ENCODE data around the gene ICE1. TPM values are rescaled to one million over a fixed set of nuclear protein-coding genes. Genes with fewer than 3 reads are reported as not detected.
A peak's percentile ranks its signal among the peaks of the same experiment; 100 is the strongest.

Gene ICE1
- total and polyA plus RNA-seq, 2 of the 4 experiments (the other 2 are of a cell fraction), result 9.0 to 18.5 TPM

DNA sequence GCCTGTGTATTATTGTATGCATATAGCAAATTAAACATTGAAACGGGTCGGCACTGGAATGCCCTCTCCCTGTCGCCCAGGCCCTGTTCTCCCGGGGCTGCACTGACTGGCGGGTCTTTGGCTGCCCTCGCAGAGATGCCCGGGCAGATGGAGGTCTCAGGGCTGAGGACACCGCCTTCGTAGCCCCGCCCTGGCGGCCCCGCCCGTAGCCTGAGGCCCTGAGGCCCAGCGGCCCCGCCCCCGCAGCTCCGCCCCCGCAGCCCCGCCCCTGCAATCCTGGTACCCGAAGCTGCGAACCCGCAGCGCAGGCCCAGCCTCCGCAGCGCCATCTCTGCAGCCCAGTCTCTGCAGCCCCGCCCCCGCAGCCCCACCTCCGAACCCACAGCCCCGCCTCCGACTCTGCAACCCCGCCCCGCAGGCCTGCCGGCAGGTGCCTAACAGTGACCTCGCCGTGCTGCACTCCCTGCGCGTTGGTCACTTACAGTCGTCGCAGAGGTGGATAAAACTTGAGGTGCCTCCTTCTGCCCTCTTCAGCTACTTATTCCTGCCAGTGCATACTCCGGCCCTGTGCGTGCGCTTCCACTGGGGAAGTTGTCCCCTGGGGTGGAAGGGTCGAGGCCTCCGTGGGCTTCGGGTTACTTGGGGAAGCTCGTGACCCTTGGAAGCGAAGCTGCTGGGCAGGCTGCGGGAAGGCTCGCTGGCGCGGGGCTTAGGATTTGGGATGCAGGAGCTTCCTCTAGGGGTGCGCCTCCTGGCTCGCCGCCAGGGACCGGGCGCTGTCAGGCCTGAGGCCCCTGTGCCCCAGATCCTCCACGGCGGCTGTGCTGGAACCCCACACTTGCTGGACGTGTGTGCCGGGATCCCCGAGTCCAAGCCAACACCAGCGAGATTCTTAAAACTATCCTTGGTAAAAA, 72.3 kb downstream of the ICE1 start:
- Histone ChIP-seq H4K20me1 (ENCODE audit: insufficient read depth, low read length) (no peaks in the 10 kb centered on the region), H2AK5ac (ENCODE audit: low read depth, low read length) (no peak overlapping the region), H4K91ac (ENCODE audit: insufficient read depth, low read depth, low read length) (no peak overlapping the region), H3K9ac (ENCODE audit: low read depth, low read length) (no peak overlapping the region), H3K56ac (ENCODE audit: extremely low read depth, insufficient read depth, low read length) (no peak overlapping the region), H2BK20ac (ENCODE audit: low read depth, low read length) (no peak overlapping the region), H4K5ac (ENCODE audit: low read depth, low read length) (no peak overlapping the region), H3K36me3 (ENCODE audit: control insufficient read depth, insufficient read depth, low read length) (peaks cover 5% of the 10 kb centered on the region), H3K14ac (replicated peaks; ENCODE audit: low read depth, low read length) (no peak overlapping the region), H3K79me1 (ENCODE audit: low read depth in 1 of 2, low read length in 2 of 2) (no peaks in the 10 kb centered on the region), H3K4me1 (ENCODE audit: control insufficient read depth, insufficient read depth, low read length) (no peaks in the 10 kb centered on the region), H3K4me2 (ENCODE audit: low read depth, low read length) (peak overlapping the region; percentile 93), H3K27ac (ENCODE audit: insufficient read depth, low read length) (no peak overlapping the region), H3K27me3 (ENCODE audit: control insufficient read depth, insufficient read depth, low read length) (peaks cover 3% of the 10 kb centered on the region; the same call in 1 of the 2 replicates), H2BK5ac (ENCODE audit: low read depth, low read length, poor library complexity, severe bottlenecking) (no peak overlapping the region), H4K8ac (ENCODE audit: low read depth in 2 of 2, low read length in 2 of 2) (no peak overlapping the region), H3K9me1 (ENCODE audit: insufficient read depth, low read length) (no peaks in the 10 kb centered on the region), H3K4ac (ENCODE audit: low read depth, low read length) (no peak overlapping the region), H3K18ac (ENCODE audit: low read depth, low read length) (no peak overlapping the region), H2BK120ac (ENCODE audit: low read depth, low read length) (no peak overlapping the region), H2AK9ac (replicated peaks; ENCODE audit: low read depth, low read length, poor library complexity) (no peak overlapping the region), H3K9me3 (ENCODE audit: control insufficient read depth, insufficient read depth, low read length) (no peaks in the 10 kb centered on the region), H2BK15ac (ENCODE audit: low read depth, low read length) (no peak overlapping the region), H2AFZ (replicated peaks; ENCODE audit: low read length, poor library complexity) (peak overlapping the region; percentile 79), H3K4me3 (ENCODE audit: insufficient read depth, low read depth, low read length) (no peak overlapping the region), H3K23ac (ENCODE audit: low read depth, low read length) (no peak overlapping the region)
- POLR2A ChIA-PET (ENCODE audit: unreplicated experiment), result interaction anchor here (0.5 kb wide), 1 partner anchor 884 kb away, joined by 4 read pairs; the partner anchor contains the start of gene MED10
- no peak for TF ChIP-seq CEBPB (IDR thresholded peaks at IDR 0.05; ENCODE audit: low read depth, low read length)
- no peak for TF ChIP-seq NFE2L2 (IDR thresholded peaks at IDR 0.05; ENCODE audit: low read depth, low read length)
- TF ChIP-seq, protein P1, sequence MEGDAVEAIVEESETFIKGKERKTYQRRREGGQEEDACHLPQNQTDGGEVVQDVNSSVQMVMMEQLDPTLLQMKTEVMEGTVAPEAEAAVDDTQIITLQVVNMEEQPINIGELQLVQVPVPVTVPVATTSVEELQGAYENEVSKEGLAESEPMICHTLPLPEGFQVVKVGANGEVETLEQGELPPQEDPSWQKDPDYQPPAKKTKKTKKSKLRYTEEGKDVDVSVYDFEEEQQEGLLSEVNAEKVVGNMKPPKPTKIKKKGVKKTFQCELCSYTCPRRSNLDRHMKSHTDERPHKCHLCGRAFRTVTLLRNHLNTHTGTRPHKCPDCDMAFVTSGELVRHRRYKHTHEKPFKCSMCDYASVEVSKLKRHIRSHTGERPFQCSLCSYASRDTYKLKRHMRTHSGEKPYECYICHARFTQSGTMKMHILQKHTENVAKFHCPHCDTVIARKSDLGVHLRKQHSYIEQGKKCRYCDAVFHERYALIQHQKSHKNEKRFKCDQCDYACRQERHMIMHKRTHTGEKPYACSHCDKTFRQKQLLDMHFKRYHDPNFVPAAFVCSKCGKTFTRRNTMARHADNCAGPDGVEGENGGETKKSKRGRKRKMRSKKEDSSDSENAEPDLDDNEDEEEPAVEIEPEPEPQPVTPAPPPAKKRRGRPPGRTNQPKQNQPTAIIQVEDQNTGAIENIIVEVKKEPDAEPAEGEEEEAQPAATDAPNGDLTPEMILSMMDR (conservative IDR thresholded peaks at IDR 0.05; ENCODE audit: low read depth, low read length), result no peak
- TF ChIP-seq RFX5 (IDR thresholded peaks at IDR 0.05; ENCODE audit: low read depth, low read length), result no peak
- TF ChIP-seq CHD1 (IDR thresholded peaks at IDR 0.05; ENCODE audit: low read depth, low read length), result no peak
- no peak for TF ChIP-seq RAD21 (IDR thresholded peaks at IDR 0.05; ENCODE audit: low read length)
- TF ChIP-seq BHLHE40 (IDR thresholded peaks at IDR 0.05; ENCODE audit: low read depth, low read length), result no peak
- TF ChIP-seq MAFK (IDR thresholded peaks at IDR 0.05; ENCODE audit: low read depth, low read length), result no peak
- no peak for TF ChIP-seq RCOR1 (IDR thresholded peaks at IDR 0.05; ENCODE audit: insufficient replicate concordance, low read length)
- TF ChIP-seq MAZ (IDR thresholded peaks at IDR 0.05; ENCODE audit: borderline replicate concordance, low read depth, low read length), result no peak
- DNase-seq (peak; percentile 25), ATAC-seq (ENCODE audit: low read depth) (peak; percentile 89)
- intact Hi-C loops (cut with micrococcal nuclease), result loop anchor here (1.0 to 10.0 kb wide), 4 partner anchors 884 to 1343 kb away; partner anchors contain the start of gene MED10
- WGBS, 2 experiments (ENCODE audit: extremely low coverage in 2 of 2, insufficient read length in 1 of 2), result 0% methylated on average over 7 of the region's 62 CpGs; no CpG with 5 or more reads in 1 of the 2 experiments
- dilution Hi-C loops (cut with HindIII; ENCODE audit: low sequenced_read_pairs, unreplicated experiment), result no loop called here
- in situ Hi-C loops (cut with MboI; ENCODE audit: low sequenced_read_pairs), result loop anchor here (5.0 to 25.0 kb wide), 3 partner anchors 880 to 1243 kb away; partner anchors contain the start of gene MED10
- no TSS peak for BruUV-seq (replicated peaks)
- CTCF ChIA-PET, result interaction anchor here (0.6 to 1.0 kb wide), 2 partner anchors 11 to 50 kb away, joined by 3 to 8 read pairs; no protein-coding TSS in a partner anchor
